Suppressor macrophage treated with lipopolysaccharide for 4 hours (primary cell): Measurements from ENCODE around the gene FOXS1.

Source experiments
- DNase-seq: peaks from one replicate; pipeline ENCODE4 v3.0.0-alpha.2; 2020

FOXS1 gene

DNA sequence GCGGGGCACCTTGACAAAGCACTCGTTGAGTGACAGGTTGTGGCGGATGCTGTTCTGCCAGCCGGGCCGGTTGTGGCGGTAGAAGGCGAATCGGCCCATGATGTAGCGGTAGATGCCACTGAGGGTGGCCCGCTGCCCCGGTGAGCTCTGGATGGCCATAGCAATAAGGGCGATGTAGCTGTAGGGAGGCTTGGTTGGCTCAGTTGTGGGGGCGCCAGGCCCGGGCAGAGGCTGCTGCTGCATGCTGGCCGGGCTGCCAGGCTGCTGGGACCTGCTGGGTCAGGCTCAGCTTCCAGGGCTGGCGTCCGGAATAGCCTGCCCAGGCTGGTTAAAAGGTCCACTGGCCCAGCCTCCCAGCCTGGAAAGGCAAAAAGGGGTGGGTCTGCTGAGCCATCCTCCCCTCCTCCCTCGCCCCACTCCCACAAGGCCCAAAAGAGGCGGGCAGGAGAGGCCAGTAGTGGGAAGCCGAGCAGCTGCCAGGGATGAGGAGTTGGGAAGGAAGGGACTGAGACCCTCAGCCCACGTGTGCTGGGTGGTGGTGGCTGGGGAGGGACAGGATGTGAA, at the start of gene FOXS1:
Gene FOXS1 (minus strand): TSS at position 305 of the 564 bp plus-strand sequence. CDS start 62 bp downstream, at position 243.
- no peak for DNase-seq

DNA sequence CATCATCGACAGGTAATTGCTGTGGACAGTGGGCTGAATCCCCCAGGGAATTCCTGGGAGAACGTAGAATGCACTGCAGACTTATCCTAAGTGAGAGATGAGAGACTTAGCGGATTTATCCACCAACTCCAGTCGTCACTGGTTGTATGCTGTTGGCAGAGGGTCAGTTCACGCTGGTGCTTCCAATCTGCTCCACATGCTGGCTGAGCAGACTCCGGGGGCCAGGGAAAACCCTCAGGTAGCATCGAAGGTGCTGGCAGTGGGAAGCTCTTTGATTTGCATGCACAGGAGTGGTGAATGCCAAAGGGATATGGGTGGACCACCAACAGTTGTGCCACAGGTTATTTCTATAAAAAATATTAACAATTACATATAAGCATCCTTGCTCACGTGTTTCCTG, 45.2 kb upstream of the FOXS1 start:
- no peak for DNase-seq

DNA sequence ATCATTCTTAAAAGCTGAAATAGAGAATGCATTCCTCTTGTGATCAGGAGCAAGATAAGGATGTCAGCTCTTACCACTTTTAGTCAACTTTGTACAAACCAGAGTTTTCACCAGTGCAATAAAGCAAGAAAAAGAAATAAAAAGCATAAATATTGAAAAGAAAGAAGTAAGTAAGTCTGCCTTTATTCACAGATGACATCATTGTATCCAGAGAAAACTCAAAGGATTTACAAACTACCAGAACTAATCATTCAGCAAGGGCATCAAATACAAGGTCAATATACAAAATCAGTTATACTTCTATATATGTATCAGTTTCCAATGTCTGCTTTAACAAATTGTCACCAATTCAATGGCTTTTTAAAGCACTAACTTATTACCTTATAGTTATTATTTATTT, 38.4 kb upstream of the FOXS1 start:
- no peak for DNase-seq

DNA sequence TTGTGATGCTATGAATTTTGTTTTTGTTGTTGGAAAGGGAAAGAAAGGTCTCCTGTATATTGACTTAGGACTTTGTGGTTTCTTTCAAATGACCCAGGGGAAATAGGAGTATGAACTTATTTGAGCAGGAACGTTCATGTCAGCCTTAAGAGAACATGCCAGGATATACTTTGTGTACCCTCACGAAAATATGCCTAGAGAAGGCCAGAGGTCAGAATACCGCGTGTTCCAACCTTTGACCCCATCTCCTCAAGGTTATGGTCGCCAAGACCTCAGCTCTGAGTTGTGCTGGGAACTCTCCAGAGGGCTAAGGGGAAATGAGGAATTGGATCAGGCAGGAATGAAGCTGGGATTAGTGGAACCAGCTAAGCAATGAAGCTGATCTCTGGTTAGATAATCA, 36.5 kb upstream of the FOXS1 start:
- DNase-seq = no peak

DNA sequence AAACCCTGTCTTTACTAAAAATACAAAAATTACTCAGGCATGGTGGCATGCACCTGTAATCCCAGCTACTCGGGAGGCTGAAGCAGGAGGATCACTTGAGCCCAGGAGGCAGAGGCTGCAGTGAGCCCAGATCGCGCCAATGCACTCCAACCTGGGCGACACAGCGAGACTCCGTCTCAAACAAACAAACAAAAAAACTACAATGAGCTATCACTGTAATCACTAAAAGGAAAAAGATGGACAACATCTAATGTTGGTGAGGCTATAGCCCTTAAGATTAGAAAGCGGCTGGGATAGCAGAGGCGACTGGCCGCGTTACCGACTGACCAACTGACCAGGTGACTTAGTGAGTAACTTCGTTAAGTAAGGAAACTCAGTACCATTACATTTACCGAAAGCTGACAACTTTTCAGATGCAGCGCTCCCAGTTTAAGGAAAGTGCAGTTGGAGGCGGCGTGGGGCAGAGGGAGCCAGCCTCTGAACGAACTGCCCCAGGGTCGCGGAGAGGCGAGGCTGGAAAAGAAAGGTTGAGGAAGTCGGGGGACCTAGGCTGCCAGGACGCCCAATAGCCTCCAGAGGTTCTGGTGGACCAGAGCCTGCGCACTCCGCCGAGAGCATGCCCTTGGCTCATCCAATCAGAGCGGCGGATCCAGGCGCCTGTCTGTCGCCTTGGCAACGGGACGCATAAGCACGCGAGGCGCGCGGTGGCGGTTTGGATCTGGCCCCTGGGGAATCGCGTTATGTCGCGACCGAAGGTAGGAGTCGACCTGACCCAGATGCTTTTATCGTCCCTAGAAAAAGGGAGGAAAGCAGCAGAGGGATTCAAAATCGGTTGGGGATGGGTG, 34.0 kb upstream of the FOXS1 start:
- DNase-seq = peak; percentile 98

DNA sequence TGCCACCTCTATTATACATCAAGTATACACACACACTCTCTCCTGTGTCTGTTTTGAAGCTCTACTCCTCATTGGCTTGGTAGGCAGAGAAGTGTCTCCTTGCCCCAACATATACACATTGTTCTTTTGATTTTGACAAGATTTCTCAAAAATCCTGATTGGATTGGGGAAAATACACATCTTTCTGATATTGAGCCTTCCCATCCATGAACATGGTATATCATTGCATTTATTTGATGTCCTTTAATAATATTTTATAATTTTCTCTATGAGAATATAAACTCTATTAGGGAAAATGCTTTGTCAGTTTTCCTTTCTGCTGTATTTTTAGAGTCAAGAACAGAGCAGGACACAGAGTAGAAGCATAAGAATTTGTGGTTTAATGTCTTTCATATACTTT, 32.3 kb upstream of the FOXS1 start:
- DNase-seq = no peak

DNA sequence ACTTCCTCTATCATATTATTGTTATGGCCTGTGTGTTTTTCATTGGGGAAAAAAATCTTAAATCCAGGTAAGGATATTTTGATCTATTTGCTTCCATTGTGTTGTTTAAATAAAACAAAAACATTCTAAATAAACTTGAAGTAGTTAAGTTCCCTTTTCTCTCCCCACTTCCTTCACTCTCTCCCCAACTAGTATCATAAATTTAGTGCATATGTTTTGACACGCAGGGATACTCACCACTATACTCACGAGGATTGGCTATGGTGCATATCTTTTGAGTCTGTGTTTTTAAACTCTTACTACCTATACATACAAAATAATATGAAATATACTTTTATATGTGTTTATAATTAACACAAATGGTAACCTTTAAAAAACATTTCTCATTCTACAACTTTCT, 30.3 kb upstream of the FOXS1 start:
- DNase-seq = no peak

DNA sequence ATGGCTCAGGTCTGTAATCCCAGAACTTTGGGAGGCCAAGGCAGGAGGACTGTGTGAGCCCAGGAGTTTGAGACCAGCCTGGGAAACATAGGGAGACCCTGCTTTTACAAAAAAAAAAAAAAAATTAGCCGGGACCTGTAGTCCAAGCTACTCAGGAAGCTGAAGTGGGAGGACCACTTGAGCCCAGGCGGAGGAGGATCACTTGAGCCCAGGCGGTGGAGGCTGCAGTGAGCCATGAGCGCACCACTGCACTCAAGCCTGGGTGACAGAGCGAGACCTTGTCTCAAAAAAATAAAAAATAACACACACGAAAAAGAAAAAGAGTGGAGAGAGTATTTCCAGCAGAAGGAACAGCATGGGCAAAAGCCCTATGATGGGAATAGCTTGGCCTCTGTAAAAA, 27.0 kb upstream of the FOXS1 start:
- no peak for DNase-seq

DNA sequence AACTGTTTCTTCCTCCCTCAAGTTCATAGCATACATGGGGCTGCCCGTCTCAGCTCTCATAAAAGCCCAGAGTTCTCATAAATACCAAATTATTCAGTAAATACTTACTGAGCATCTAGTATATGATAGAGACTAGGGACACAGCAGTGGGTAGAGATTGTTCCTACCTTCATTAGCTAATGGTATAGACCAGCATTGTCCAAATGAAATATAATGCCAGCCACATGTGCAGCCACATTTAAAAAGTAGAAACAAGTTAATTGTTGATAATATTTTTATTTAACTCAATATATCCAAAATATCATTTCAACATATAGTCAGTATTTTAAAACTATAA, 26.2 kb upstream of the FOXS1 start:
- DNase-seq = no peak

DNA sequence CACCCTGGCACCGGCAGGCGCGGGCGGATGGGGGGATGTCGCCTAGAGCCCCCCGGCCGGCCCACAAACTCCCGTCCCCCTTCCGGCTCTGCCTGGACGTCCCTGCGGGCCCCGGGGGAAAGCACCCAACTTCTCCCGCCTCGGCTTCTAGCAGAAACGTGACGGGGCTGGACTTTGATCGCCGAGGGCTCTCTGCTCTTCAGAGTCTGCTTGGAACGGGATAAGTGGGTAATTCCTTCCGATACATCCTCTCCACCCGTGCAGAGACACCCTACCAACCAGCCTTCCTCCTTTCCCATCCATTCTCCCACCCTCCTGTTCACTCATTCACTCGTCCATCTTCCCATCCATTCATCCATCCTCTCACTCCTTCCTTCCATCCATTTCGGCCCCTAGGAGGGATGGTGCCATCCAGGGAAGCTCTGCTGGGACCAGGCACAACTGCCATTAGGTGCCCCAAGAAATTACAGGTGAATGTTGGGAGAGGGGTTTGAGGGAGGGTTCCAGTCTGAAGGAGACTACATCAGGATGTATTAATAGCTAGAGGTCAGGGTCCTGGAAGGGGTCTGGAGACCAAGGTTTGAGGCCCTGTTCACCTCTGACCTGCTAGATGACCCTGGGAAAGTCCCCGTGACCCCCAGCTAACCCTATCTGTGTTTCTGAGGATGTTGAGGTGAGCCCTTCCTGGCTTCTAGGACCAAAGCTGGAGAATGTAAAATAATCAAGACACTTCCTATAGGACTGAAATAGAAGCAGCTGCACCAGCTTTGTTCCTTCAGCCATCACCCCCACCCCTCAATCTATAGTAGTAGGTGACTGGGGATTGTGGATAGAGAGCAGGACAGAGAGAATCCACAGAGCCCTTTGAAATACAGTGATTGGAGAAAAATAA, 25.6 kb upstream of the FOXS1 start:
- no peak for DNase-seq

DNA sequence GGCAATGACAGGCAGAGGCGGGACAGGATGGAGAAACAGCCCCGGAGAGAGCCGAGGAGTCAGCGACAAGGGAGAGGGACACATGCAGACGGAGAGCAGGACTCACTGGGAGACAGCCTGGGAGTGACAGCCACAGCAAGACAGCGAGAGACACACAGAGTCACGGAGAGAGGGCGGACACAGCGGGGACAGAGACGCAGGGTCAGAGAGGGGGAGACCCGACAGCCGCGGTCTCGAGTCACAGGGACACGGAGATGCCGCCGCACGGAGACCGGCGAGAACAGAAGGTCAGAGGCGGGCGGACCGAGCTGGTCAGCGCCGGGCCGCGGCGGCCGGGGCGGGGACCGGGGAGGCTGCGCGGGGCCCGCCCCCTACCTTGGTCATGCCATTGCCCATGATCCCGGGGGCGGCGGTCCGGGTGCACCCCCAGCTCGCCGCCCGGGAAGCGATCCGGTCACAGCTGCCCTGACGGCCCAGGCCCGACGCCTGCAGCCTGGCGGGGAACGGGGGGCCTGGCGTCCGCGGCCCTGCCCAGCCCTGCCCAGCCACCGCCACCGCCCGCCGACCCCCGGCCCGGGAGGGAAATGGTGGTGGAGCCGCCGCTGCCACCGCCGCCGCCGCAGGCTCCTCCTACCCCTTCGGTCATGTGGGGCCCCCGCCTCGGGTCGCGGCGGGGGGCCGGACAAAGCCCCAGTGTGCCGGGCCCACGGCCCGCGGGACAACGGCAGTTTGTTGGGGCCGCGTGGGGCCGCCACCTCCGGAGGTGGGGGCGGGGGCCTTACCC, 24.7 kb upstream of the FOXS1 start, which contains the start of the genes DUSP15 and TTLL9:
Gene DUSP15 (minus strand): TSS at position 586 of the 784 bp plus-strand sequence. CDS start 190 bp downstream, at position 396.
Gene TTLL9 (plus strand): TSS at position 693 of the 784 bp plus-strand sequence. CDS start 493 bp downstream, outside the sequence.
- DNase-seq = peak; percentile 38

DNA sequence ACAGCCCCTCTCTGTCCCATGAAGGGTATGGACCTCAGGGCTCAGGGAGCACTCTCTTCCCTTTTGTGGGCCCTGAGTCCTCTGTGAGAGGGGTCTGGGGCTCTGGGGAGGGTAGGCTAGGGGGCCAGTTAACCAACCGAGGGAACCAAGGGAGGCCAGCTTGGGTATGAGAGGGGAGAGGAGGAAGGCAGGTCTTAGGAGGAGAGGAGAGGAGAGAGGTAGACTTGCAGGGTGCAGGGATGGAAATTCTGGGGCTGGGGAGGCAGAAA, 24.2 kb upstream of the FOXS1 start:
- DNase-seq = no peak

DNA sequence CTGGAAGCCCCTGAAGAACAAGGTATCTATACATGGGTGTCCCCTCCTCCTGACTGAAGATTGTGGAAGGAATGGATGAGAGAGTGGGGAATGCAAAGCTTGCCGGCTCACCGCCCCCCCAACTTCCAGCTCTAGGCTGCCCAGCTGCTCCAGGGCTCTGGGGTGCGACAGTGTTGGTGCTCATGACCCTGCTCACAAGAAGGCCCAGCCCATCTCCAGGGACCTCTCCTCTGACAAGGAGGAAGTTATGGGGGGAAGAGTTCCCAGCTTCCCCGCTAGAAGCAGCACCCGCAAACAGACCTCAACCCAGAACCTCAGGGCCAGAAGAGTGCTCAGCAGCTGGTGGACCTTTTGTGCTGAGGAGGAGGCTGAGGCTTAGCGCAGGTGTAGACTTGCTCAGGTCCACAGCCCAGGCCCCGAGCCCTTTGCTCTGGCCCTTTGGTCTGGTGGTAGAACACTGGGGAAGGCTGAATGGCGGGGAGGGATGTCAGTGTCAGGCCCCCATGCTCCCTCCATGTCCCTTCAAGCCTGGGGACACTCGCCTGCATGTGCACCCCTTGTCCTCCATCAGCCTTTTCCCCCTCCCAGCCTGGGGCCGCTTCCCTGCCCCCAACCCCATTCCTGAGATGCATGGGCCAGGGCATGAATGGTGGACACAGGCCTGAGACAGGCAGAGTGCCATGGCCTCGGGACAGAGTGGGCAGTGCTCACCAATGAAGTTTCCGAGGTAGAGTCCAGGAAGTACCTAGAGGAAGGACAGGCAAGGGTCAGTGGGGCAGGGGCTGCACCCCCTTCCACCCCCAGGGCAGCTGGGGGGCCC, 23.7 kb upstream of the FOXS1 start:
- no peak for DNase-seq

DNA sequence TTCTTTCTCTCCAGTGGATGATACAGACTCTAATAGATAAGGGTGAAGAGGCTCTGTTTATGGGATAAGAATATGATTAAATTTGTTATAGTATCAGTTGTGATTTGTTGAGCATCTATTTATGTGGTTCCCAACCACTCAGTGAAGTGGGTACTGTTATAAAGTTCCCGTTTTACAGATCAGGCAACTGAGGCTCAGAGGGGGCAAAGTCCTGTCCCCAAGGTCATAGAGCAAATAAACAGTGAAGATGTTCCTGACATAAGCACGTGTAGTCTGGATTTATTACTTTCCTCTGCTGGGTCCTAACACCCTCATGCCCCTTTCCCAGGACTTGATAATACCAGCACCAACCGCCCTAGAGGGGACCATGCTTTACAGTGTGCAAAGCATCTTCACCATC, 20.8 kb upstream of the FOXS1 start:
- no peak for DNase-seq

DNA sequence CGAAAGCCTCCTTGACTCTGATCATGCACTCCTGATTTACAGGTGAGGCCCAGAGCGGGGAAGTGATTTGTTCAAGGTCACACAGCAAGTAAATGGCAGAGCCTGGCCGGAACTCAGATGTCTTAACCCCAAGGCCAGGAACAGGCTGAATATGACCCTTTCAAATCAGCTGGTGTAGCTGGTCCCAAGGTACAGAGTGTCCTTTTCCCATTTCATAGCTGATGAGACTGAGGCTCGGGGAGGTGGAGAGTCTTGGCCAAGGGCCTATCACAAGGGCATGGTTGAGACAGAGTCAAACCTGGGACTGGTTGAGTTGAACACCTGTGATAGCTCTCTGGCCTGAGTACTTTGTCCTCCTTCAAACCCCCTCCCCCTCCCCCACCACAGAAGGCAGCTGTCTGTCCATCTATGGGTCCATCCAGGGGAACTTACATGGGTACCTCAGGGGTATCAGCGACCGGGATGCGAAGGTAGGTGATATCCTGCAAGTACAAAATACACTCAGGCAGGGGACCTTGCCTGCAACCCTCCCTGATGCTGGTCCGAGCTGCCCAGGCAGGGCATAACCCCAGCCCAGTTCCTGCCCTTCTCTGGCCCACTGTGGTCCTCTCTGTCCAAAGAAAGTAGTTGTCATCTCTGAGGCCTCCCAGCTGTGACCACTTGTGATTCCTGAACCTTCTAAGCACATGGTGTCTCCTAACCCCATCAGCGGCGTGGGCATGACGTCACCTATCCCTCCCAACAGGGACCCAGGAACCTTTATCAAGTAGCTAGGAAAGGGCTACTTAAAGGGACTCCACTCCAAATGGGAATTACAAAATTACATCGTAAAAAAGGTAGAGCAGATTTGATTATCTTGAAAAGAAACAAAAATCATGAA, 19.4 kb upstream of the FOXS1 start:
- DNase-seq = no peak

DNA sequence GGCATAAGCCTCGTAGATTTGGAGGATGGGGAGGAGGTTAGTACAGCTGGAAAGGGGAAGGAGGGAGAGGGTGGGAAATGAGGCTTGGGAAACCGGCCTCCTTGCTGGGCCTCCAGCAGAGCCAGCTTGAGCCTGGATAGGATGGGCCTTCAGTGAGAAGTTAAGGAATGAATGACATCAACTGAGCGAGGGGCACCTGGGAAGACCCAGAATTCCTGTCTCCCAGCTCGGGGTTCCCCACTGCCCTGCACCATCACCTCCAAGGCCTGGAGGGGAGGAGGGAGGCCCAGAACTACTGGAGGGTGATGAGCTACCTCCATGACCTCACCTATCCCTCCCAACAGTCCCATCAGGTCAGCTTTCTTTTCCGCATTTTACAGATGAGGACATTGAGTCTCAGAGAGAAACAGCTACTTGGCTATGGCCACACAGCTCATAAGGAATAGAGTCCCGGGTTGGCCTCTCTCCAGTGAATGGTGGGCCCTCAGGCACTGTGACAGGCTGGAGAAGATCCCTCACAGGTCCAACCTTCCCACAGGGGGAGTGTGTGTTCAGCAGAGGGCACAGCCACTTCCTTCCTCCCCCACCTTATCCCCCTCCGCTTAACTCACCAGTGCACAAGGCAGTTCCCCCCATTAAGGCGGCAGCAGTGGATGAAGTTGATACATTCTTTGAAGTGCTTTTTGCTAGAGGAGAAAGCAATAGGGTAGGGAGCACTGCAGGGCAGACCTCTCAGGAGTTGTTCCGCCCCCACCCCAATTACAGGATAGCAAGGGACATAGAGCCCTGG, 18.1 kb upstream of the FOXS1 start:
- no peak for DNase-seq

DNA sequence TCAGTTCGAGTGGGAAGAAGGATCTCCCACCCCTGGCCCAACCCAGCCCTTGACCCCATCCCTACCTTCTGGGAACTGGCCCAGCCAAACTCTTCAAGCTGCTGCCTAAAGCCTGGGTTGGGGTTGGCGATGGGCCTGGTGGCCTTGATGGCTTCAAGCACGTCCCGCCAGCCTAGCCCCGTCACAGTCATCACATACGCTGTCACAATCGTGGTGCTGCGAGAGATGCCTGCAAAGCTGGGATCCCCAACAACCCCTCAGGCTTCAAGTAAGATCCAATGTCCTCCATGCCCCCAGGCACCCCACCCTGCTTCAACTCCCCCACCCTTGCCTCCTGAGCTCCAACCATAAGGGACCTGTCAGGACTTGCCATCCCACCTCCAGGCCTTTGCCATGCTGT, 17.1 kb upstream of the FOXS1 start:
- no peak for DNase-seq

DNA sequence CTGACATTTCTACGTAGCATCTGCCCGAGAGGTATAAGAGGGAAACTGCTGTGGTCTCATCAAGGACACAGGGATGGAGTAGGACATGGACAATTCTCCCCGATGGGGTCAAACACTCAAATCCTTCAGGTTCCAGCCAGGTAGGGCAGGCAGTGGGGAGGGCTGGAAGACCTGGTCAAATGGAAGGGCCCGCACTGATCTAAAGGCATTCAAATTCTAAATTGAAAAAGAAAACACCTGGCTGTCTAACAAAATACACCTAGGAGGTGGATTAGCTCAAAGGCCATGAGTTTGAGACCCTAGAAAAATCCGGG, 16.7 kb upstream of the FOXS1 start:
- no peak for DNase-seq

DNA sequence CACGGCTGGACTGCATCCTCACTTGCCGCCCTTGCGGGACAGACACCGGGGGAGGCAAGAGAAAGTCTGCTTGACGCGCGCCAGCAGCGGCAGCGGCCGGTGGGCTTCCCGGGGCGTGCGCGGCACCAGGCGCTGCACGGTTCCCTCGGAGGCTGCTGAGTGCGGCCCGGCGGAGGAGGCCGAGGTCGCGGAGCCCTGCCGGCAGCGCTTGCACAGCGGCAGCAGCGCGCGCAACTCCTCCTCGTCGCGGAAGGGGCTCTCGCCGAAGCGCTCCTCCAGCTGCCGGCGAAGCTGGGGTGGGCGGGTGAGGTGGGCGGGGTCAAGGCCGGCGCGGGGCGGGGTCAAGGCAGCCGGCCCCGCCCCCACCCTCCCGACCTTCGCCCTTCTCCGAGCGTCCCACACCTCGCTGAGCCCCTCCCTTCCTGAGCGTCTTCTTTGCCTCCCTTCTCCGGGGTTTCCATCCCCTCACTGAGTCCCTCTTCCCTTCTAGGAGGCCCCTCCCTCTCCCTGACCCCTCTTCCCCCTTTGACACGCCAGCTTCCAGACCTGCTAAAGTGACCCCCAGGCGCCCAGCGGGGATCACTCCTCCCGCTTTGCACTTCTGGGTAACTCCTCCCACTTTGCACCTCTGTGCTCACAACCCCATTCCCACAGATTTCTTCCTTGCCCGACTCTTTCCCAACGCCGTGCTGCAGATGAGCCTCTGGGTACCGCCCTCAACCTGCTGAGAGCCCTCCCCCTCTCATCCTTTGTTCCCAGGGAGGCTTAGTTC, 16.2 kb upstream of the FOXS1 start:
- DNase-seq = peak; percentile 75

DNA sequence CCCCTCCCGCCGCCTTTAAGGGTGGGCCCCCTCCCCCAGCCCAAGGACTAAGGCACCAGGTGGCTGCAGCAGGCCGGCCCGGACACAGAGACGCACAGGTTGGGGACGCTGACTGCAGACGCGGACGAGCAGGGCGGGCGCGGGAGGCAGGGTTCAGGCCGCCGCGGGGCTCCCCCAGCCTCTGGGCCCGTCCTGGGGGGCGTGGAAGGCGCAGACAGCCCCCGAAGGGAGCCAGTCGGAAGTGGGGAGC, 15.7 kb upstream of the FOXS1 start:
- DNase-seq = no peak
